HepG2 (cell line): Measurements from ENCODE around the gene SLBP. TPM values are rescaled to one million over a fixed set of nuclear protein-coding genes. Genes with fewer than 3 reads are reported as not detected.

Experiments used
- ATAC-seq: fragments of 200-7000 bp; cut with Tn5 transposase; 3 replicates; pipeline ENCODE4 v1.9.1; 2020; ENCODE audit warnings: mild to moderate bottlenecking, moderate library complexity
- BruUV-seq: library from RNA; stranded (reverse); fragments of 400-500 nt; replicated peaks from 2 replicates; lab custom pipeline; 2021; lab: Mats Ljungman, UMichigan
- CTCF ChIA-PET: fragments of 300-600 bp; formaldehyde crosslinking; extraction: SDS; loops from one replicate; lab custom pipeline; 2021; ENCODE audit warnings: low total read pairs, inconsistent platforms, low intra/inter-chr PET ratio; lab: Yijun Ruan, JAX
- POLR2A ChIA-PET: fragments of 350-600 bp; sonication (Branson Sonifier 250); formaldehyde crosslinking; loops from one replicate; lab custom pipeline; 2020; ENCODE audit warnings: antibody characterized with exemption, inconsistent platforms; lab: Yijun Ruan, JAX
- DNase-seq: peaks from one replicate; pipeline ENCODE4 v3.0.0-alpha.2; 2015; ENCODE audit warnings: low spot score
- FAIRE-seq: peaks from 3 replicates; lab custom pipeline; 2011; peaks lifted over from hg19 to GRCh38; lab: Jason Lieb, UNC
- H2AFZ ChIP-seq: one replicate; pipeline ENCODE4 v1.6.1; 2011; ENCODE audit warnings: low read length, inconsistent platforms
- H3K27ac ChIP-seq: fragments of 300-600 bp; 3 replicates; pipeline ENCODE4 v1.8.0; 2011; ENCODE audit warnings: mixed run types, mild to moderate bottlenecking, mixed read lengths, low read length, inconsistent platforms; ENCODE audit not compliant: insufficient read depth; ENCODE audit errors: extremely low read length
- H3K27me3 ChIP-seq, 2 experiments: fragments of 200-600 bp in 1 of 2; 2 replicates in 1 of 2; 3 replicates in 1 of 2; pipeline versions ENCODE4 v1.6.0 to v1.8.0; 2011; ENCODE audit warnings: low read length in 2 of 2, mild to moderate bottlenecking in 2 of 2, moderate library complexity in 2 of 2, inconsistent platforms in 1 of 2; ENCODE audit not compliant: insufficient read depth in 2 of 2, control insufficient read depth in 1 of 2
- H3K36me3 ChIP-seq, 2 experiments: fragments of 200-600 bp in 1 of 2; replicated peaks in 1 of 2; 2 replicates in 1 of 2; 3 replicates in 1 of 2; pipeline versions ENCODE4 v1.5.1 to v1.8.0; 2011; ENCODE audit warnings: low read length in 2 of 2, inconsistent platforms in 1 of 2; ENCODE audit not compliant: insufficient read depth in 2 of 2, control insufficient read depth in 1 of 2
- H3K4me1 ChIP-seq: 2 replicates; pipeline ENCODE4 v1.5.1; 2012; ENCODE audit warnings: low read length, inconsistent platforms; ENCODE audit not compliant: insufficient read depth
- H3K4me2 ChIP-seq: 2 replicates; pipeline ENCODE4 v1.6.0; 2011; ENCODE audit warnings: low read depth, low read length, inconsistent platforms
- H3K4me3 ChIP-seq, 3 experiments: fragments of 200-600 bp in 1 of 3; sonication (generic), shearing (Covaris generic) in 1 of 3; replicated peaks in 1 of 3; 2 replicates each; pipeline ENCODE4 v1.5.1; 2011 to 2016; ENCODE audit warnings: low read length in 3 of 3, inconsistent platforms in 2 of 3, low read depth in 2 of 3, mild to moderate bottlenecking in 2 of 3, control low read depth in 1 of 3, mixed read lengths in 1 of 3; ENCODE audit not compliant: insufficient read depth in 1 of 3
- H3K79me2 ChIP-seq: one replicate; pipeline ENCODE4 v1.6.1; 2011; ENCODE audit warnings: low read length, inconsistent platforms; ENCODE audit not compliant: insufficient read depth
- H3K9ac ChIP-seq: 2 replicates; pipeline ENCODE4 v1.6.0; 2011; ENCODE audit warnings: mild to moderate bottlenecking, low read depth, low read length, inconsistent platforms; ENCODE audit not compliant: insufficient read depth
- H3K9me3 ChIP-seq: 2 replicates; pipeline ENCODE4 v1.5.1; 2012; ENCODE audit warnings: mild to moderate bottlenecking, low read length
- H4K20me1 ChIP-seq: 2 replicates; pipeline ENCODE4 v1.6.0; 2011; ENCODE audit warnings: inconsistent platforms, mild to moderate bottlenecking, low read length, moderate library complexity; ENCODE audit not compliant: insufficient read depth
- AGO2 ChIP-seq: fragments of 200-400 bp; formaldehyde crosslinking; optimal IDR thresholded peaks from 2 replicates; pipeline ENCODE3; 2017; ENCODE audit warnings: mild to moderate bottlenecking, low read depth, low read length, moderate library complexity
- HINFP ChIP-seq: sonication (generic); formaldehyde crosslinking; IDR thresholded peaks from 2 replicates; pipeline ENCODE4 v1.4.0; 2020; ENCODE audit warnings: low read depth, mild to moderate bottlenecking, missing genetic modification reagents
- LBX2 ChIP-seq: sonication (generic); formaldehyde crosslinking; IDR thresholded peaks from 2 replicates; pipeline ENCODE4 v1.5.0; 2020; ENCODE audit warnings: missing genetic modification reagents, mild to moderate bottlenecking, borderline replicate concordance
- PHF21A ChIP-seq: sonication (generic); formaldehyde crosslinking; IDR thresholded peaks from 2 replicates; pipeline ENCODE4 v1.5.0; 2020; ENCODE audit warnings: mild to moderate bottlenecking, missing genetic modification reagents
- PITX1 ChIP-seq: sonication (generic); formaldehyde crosslinking; IDR thresholded peaks from 2 replicates; pipeline ENCODE4 v1.5.1; 2020; ENCODE audit warnings: mild to moderate bottlenecking, missing genetic modification reagents
- RBFOX2 ChIP-seq: fragments of 200-400 bp; formaldehyde crosslinking; IDR thresholded peaks from 2 replicates; pipeline ENCODE4 v1.6.1; 2017; ENCODE audit warnings: low read depth, mild to moderate bottlenecking, low read length
- ZBTB33 ChIP-seq: sonication (generic); formaldehyde crosslinking; IDR thresholded peaks from 2 replicates; pipeline ENCODE4 v1.4.0; 2020; ENCODE audit warnings: missing genetic modification reagents
- ZNF451 ChIP-seq: sonication (generic); formaldehyde crosslinking; IDR thresholded peaks from 2 replicates; pipeline ENCODE4 v1.5.0; 2020; ENCODE audit warnings: mild to moderate bottlenecking, missing genetic modification reagents
- ZNF720 ChIP-seq: sonication (generic); formaldehyde crosslinking; IDR thresholded peaks from 2 replicates; pipeline ENCODE4 v1.4.0; 2020; ENCODE audit warnings: missing genetic modification reagents
- ZNF768 ChIP-seq: sonication (generic); formaldehyde crosslinking; IDR thresholded peaks from 2 replicates; pipeline ENCODE4 v1.4.0; 2020; ENCODE audit warnings: missing genetic modification reagents
- ZNF792 ChIP-seq: IDR thresholded peaks from 2 replicates; pipeline ENCODE4 v1.6.1; 2016
- WGBS: methylation state at CpG from one replicate; pipeline ENCODE4 v1.1.6; 2017; ENCODE audit warnings: low lambda C conversion rate; 5-methylcytosine and 5-hydroxymethylcytosine counted together
- in situ Hi-C: cut with HindIII; loops from 2 replicates; pipeline ENCODE4 v1.10.0; 2017; ENCODE audit warnings: low pct_unique_long_range_greater_than_20kb; ENCODE audit not compliant: extremely low pct_ligation_motif_present
- intact Hi-C: fragments of 100-400 bp; cut with micrococcal nuclease; formaldehyde crosslinking; loops from one replicate; pipeline ENCODE4 v1.10.0; 2022; ENCODE audit not compliant: unreplicated experiment
- polyA plus RNA-seq, 8 experiments: library from polyadenylated mRNA; depleted of rRNA in 3 of 8; stranded (reverse) in 7 of 8; unstranded in 1 of 8; fragments of >200 nt; fragmentation: Illumina TruSeq in 4 of 8; extraction: Trizol in 4 of 8; gene quantifications; 2 replicates each; pipeline versions ENCODE4 v1.2.1 to v1.2.3, GENCODE V29; 2011 to 2016; ENCODE audit warnings: low read depth in 4 of 8, missing spikeins in 1 of 8, mixed read lengths in 1 of 8; ENCODE audit not compliant: insufficient read depth in 1 of 8
- total RNA-seq, 5 experiments: library from RNA; depleted of rRNA; stranded (reverse); fragments of >200 nt; fragmentation: Illumina TruSeq; extraction: Trizol; gene quantifications; 2 replicates each; pipeline ENCODE4 v1.2.3, GENCODE V29; 2016; ENCODE audit warnings: low read depth in 1 of 5
- TF ChIP-seq, protein P1 (sequence below), 2 experiments: sonication (generic) in 1 of 2; formaldehyde crosslinking in 1 of 2; IDR thresholded peaks; 2 replicates each; pipeline versions ENCODE4 v1.5.1 to v1.6.1; 2011 to 2020; ENCODE audit warnings: borderline replicate concordance in 1 of 2, low read depth in 1 of 2, low read length in 1 of 2, mild to moderate bottlenecking in 1 of 2, missing genetic modification reagents in 1 of 2, moderate library complexity in 1 of 2

The SLBP gene
- total and polyA plus RNA-seq, 2 of the 13 experiments (the other 11 are each of a cell fraction or from before 2014, with no cell fraction given) = 43.9 to 104 TPM

DNA sequence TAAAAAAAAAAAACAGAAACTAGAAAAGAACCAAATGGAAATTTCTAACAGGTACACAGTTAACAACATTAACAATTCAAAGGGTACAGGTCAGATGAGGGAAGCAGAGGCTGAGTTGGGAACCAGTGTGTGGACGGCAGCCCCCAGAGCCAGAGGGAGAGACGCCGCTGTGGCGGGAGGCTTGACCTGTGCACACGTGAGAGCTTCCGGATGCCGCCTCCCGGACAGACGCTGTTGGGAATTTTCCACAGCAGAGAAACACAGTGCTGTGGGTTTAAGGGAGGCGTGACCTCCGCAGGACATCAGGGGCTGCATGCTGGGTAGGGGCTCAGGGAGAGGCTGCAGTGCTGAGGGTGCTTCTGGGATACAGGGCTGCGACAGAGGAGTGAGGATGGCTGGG lies 31.4 kb upstream of the SLBP start:
- POLR2A ChIA-PET = interaction anchor here (1.5 to 5.7 kb wide), 2 partner anchors 52 to 65 kb away, joined by 3 to 45 read pairs; no protein-coding TSS in a partner anchor
- H3K27me3 ChIP-seq = no peaks in the 10 kb centered on the region
- H3K9ac ChIP-seq = no peak overlapping the region
- DNase-seq (no peak), ATAC-seq (no peak), FAIRE-seq (no peak)
- no peak for TF ChIP-seq PITX1
- TF ChIP-seq ZBTB33 (CRISPR knock-in tag) = peak; percentile 51; the same call in 1 of the 2 replicates
- no TSS peak for BruUV-seq
- H3K4me3 ChIP-seq = no peak overlapping the region
- CTCF ChIA-PET = interaction anchor here (7.5 kb wide), 1 partner anchor 66 kb away, joined by 179 read pairs; no protein-coding TSS in a partner anchor
- peaks cover under 1% of the 10 kb centered on the region; the same call in 1 of the 2 replicates for H3K9me3 ChIP-seq
- in situ Hi-C loops = no loop called here
- H3K4me2 ChIP-seq = no peak overlapping the region
- H3K4me1 ChIP-seq = peaks cover 48% of the 10 kb centered on the region
- no peaks in the 10 kb centered on the region for H3K79me2 ChIP-seq
- WGBS = 92% methylated on average over 10 of the region's 12 CpGs
- H4K20me1 ChIP-seq = no peaks in the 10 kb centered on the region
- no peak overlapping the region for H3K27ac ChIP-seq
- H2AFZ ChIP-seq = no peak overlapping the region
- intact Hi-C loops = no loop called here
- peaks cover 22 to 42% of the 10 kb centered on the region in 2 experiments for H3K36me3 ChIP-seq

DNA sequence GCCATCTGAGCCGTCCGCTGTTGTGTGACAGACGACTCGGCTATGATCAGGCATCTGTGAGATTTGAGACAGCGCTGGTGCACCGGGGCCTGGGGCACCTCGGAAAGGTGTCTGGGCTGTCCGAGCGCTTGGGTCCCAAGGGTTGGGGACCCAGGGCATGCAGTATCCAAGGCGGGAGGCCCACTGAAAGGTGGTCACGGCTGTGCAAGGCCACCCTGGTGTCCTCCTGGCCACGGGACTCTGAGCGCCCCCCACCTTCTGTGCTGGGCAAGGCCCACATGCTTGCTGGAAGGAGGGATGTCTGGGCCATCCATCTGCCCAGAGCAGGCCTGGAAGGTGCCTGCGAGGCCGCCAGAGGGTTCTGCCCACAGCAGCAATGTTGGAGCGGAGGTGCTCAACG lies 29.1 kb upstream of the SLBP start:
- no peaks in the 10 kb centered on the region for H3K27me3 ChIP-seq
- intact Hi-C loops = no loop called here
- no peak overlapping the region for H3K4me3 ChIP-seq
- H3K79me2 ChIP-seq = no peaks in the 10 kb centered on the region
- ChIA-PET CTCF (no interaction called here), POLR2A (no interaction called here)
- H3K36me3 ChIP-seq = peaks cover 33 to 65% of the 10 kb centered on the region in 2 experiments
- FAIRE-seq (no peak), DNase-seq (no peak), ATAC-seq (no peak)
- 91% methylated on average over 11 of the region's 17 CpGs for WGBS
- H3K9me3 ChIP-seq = peaks cover 17% of the 10 kb centered on the region; the same call in 1 of the 2 replicates
- in situ Hi-C loops = no loop called here
- no peak overlapping the region for H3K27ac ChIP-seq
- no peaks in the 10 kb centered on the region for H4K20me1 ChIP-seq
- H2AFZ ChIP-seq = no peak overlapping the region
- no TSS peak for BruUV-seq
- no peak overlapping the region for H3K4me2 ChIP-seq
- H3K9ac ChIP-seq = no peak overlapping the region
- TF ChIP-seq AGO2 = peak; percentile 83
- TF ChIP-seq ZNF792 (CRISPR knock-in tag) = no peak
- no peak for TF ChIP-seq ZNF768 (CRISPR knock-in tag)
- TF ChIP-seq LBX2 (CRISPR knock-in tag) = no peak
- no peak for TF ChIP-seq ZNF451 (CRISPR knock-in tag)
- TF ChIP-seq, protein P1, sequence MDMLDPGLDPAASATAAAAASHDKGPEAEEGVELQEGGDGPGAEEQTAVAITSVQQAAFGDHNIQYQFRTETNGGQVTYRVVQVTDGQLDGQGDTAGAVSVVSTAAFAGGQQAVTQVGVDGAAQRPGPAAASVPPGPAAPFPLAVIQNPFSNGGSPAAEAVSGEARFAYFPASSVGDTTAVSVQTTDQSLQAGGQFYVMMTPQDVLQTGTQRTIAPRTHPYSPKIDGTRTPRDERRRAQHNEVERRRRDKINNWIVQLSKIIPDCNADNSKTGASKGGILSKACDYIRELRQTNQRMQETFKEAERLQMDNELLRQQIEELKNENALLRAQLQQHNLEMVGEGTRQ (IDR thresholded peaks at IDR 0.05; ENCODE audit: low read depth, low read length) = no peak
- TF ChIP-seq, protein P1 (CRISPR knock-in tag; IDR thresholded peaks at IDR 0.05; ENCODE audit: borderline replicate concordance) = no peak
- TF ChIP-seq HINFP (CRISPR knock-in tag) = no peak
- TF ChIP-seq PHF21A = no peak
- TF ChIP-seq ZNF720 = no peak
- peak; percentile 40; the same call in 1 of the 2 replicates for TF ChIP-seq RBFOX2
- TF ChIP-seq, all 625 proteins: peak for 2
- peaks cover 24% of the 10 kb centered on the region for H3K4me1 ChIP-seq
